ENCODE results near the gene OTUD1.

The OTUD1 gene

DNA sequence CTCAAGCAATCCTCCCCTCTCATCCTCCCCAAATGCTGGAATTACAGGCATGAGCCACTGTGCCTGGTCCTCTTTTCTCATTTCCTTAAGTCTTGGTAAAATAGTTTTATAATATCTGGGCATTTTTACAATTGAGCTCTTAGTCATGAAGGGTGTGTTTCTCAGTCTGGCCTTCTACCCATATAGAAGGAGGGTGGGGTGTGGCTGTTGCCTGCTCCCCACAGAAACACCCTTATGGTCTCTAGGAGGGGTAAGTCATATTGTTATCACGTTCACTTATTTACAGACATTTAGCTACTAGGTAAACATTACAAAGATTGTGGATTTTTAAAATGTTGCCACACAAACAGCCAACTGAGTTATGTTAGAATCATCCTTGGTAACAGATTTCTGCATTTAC is 6.7 kb upstream of the OTUD1 start:
- DNase-seq: peak; percentile 68

DNA sequence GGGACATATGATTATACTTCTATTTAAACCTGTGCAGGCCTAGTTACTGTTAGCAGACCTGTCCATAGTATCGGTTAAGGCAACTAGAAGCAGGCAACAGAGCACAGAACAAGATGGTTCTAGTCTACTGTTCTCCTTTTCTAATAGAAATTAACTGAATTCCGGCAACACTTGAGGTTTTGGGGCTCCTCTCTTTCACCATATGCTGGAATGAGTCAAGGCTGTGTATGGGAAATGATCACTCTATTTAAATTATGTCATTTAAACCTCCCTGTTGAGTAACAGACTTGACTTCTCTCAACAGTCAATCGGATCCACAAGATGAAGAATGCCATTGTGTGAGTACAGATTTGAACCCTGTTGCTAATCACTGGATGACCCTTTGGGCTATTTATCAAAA is 6.2 kb upstream of the OTUD1 start:
- peak; percentile 92 for DNase-seq

DNA sequence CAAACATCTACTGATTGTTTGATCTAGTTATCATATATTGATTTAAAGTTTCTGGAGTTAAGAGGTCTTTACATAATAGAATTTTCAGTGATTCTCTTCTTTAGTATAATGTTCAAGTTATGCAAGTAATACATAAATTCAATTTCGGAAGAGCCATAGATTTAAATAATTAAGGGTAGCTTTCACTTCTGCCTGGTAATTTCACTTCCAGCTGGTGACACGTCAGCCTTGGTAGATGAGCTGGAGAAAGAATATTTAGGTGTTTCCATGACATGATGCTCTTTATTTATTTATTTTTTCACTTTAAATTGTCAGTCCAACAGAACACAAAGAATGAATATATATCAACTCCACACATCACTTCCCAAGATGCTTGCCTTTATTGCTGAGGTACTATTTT is 5.2 kb upstream of the OTUD1 start:
- peak; percentile 79 for DNase-seq

DNA sequence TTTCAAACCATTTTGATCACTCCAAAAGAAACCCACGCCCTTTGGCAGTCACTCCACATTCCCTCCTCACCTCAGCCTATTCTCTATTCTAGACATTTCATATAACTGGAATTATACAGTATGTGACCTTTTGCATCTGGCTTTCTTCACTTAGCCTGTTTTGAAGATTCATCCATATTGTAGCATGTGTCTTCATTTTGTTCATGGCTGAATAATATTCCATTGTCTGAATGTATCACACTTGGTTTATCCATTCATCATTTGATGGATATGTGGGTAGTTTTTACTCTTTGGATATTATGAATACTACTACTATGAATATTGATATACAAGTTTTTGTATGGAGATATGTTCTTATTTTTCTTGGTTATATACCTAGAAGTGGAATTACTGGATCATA is 3.5 kb upstream of the OTUD1 start:
- no peak for DNase-seq

DNA sequence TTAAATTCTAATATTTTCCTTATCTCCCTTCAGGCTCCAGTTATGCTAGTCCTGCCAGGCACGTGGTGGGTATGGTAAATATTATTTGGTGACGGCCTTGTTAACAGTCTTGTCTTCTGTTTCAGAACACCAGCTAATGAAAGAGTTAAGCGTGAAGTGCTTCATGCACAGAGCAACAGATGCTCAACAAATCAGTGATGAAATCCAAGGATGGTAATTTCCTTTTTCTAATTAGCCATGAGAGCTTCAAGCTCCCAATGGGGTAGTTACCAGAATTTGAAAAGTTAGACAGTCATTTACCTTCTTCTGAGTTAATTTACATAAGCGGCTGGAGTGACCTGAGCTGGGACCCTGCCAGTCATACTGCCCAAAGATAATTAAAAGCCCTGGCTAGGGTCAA is 1.9 kb upstream of the OTUD1 start:
- DNase-seq: no peak

DNA sequence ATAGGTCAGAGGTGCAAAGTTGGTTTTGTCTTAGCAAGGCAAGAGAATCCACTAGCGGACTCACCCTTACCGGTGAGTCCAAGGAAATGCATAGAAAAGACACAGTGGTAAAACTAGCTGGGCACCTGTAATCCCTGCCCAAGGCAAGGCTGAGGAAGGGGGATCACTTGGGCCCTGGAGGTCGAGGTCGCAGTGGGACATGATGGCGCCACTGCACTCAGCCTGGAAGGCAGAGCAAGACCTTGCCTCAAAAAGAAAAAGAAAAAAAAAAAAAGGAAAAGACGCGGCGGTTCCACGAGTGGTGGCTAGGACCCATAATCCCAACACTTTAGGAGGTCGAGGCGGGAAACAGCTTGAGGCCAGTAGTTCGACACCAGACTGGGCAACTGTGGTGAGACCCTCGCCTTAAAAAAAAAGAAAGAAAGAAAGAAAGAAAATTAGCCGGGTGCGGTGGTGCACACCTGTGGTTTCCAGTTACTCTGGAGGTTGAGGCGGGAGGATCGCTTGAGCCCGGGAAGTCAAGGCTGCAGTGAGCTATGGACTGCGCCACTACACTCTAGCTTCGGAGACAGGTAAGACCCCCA is 820 bp upstream of the OTUD1 start:
- no peak for DNase-seq

DNA sequence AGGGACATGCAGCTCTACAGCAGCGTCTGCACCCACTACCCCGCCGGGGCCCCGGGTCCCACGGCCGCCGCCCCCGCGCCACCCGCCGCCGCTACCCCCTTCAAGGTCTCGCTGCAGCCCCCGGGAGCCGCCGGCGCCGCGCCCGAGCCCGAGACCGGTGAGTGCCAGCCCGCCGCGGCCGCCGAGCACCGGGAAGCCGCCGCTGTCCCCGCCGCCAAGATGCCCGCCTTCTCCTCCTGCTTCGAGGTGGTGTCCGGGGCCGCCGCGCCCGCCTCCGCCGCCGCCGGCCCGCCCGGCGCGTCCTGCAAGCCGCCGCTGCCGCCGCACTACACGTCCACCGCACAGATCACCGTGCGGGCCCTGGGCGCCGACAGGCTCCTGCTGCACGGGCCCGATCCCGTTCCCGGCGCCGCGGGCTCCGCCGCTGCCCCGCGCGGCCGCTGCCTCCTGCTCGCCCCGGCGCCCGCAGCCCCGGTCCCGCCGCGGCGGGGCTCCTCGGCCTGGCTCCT is 631 bp downstream of the OTUD1 start:
- DNase-seq: peak; percentile 42

DNA sequence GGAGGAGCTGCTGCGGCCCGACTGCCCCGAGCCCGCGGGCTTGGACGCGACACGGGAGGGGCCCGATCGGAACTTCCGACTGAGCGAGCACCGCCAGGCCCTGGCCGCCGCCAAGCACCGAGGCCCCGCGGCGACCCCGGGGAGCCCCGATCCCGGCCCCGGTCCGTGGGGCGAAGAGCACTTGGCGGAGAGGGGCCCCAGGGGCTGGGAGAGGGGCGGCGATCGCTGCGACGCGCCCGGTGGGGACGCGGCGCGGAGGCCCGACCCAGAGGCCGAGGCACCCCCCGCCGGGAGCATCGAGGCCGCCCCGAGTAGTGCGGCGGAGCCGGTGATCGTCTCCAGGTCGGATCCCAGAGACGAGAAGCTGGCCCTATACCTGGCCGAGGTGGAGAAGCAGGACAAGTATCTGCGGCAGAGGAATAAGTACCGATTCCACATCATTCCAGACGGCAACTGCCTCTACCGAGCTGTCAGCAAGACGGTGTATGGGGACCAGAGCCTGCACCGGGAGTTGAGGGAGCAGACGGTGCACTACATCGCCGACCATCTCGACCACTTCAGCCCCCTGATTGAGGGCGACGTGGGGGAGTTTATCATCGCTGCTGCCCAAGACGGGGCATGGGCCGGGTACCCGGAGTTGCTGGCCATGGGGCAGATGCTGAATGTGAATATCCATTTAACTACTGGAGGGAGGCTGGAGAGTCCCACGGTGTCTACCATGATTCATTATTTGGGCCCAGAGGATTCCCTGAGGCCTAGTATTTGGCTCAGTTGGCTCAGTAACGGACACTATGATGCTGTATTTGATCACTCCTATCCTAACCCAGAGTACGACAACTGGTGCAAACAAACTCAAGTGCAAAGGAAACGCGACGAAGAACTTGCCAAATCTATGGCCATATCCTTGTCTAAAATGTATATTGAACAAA is 1.4 kb downstream of the OTUD1 start:
- peak; percentile 37 for DNase-seq

DNA sequence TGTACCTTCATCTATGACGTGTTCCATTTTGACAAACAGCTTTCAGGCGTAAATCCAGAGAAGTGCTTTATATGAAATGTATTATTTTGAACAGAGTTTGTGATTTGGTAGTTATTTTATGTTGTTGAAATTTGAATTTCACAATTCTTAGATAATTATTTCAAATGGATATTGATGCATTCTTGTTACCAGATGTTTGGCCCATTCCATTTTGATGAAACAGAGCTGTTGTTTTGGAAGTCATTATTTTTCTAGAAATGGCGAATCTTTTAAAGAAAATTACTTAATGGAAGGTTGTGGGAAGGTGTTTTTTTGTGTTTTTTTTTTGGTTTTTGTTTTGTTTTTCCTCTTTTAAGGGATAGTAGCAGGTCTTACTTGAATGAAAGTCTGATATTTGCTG is 2.4 kb downstream of the OTUD1 start:
- no peak for DNase-seq

DNA sequence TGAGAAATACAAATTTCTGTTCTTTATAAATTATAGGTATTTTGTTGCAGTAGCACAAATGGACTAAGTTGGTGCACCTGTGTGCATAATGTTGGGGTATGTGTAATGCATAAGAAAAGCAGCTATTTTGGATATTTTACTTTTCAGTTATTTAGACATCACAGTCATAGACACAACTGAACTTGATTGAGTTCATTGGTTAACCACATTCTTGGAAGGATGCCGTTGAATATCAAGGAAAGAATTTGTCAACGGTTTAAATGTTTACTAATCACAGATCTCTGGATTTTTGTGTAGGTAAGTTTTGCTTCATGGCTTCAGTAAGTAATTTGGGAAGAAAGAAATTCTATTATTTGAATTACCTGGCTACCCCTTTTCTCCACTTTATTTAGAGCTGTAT is 4.1 kb downstream of the OTUD1 start:
- DNase-seq: no peak

DNA sequence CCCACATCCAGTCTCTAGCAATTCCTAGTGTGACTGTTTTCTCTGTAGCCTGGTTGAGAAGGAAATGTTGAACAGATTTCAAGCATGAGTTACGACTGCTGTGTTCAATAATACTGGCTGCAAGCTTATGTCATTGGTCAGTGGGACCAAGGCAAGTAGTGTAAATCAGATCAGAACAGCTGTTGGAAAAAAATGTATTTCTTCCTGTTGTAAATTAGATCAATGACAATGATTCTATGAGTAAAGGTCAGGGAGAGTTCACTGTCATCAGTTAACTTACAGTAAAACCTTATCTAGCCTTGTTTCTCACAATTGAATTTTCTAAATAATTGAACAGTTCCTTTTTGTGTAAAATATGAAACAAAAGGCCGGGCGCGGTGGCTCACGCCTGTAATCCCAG is 6.7 kb downstream of the OTUD1 start:
- DNase-seq: no peak

DNA sequence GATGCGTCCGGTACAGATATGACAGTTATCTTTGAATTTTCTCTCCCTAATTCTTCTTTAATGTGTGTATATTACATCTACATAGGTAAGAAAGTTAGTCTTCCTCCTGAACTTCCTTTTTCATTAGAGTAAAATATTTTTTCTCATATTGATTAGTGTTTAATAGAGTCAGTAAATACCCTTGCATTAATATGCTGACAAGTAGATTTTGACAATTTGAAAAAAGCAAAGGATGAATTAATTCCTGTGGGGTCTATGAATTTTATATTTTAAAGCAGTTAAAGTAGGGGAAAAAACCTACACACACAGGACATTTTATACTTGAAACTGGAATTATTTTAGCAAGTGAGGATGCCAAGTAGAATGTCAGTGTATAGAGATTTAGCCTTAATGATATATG is 9.4 kb downstream of the OTUD1 start:
- DNase-seq: no peak

DNA sequence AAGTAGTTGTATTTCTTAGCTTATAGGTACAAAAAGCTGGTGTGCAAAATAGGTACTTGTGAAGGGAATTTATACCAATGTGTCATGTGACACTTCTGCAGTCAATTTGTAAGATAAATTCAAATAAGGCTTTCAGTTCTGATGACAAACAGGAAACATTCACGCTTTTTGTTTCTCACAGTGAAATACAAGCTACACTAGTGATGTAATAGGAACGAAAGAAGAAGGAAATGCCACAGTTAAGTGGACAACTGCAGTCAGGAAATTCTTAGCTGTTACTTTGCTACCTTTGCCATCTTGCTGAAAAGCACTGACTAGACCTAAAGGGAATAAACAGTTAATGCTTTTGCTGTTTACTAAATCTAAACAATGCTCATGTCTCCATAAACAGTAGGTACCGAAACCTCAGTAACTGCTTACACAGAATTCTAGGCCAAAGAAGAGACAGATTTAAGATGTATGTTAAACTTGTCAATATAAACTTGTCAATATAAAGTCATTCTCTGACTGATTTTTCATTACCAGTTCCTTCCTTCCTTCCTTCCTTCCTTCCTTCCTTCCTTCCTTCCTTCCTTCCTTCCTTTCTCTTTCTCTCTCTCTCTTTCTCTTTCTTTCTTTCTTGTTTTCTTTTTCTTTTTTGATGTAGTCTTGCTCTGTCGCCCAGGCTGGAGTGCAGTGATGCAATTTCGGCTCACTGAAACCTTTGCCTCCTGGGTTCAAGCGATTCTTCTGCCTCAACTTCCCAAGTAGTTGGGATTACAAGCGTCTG is 10.1 kb downstream of the OTUD1 start:
- DNase-seq: peak; percentile 78

DNA sequence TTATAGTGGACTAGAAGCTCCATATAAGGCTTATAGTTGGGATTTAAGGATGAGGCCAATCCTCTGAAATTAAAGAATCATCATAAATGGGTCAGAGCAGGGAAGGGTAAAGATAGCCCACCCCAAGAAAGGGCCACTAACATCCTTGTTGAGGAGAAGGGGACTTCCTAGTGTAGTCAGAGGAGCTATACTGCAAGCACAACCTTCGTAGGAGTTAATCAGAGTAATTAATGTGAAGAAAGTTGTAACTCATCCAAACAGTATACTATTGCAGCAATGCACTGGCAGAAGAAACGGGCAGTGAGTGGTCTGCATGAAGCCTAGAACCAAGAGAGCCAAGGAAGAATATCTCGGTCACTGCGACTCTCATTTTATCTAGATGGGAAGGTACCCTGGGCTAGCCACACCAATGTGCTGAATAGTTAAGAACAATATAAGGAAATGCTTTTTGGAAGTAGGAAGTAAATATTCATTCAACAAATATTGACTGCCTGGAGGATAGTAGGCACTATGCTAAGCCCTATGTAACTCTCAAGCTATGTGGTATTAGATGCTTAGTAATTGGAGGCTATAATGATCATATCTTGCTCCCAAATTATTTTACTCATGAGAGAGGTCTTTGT is 13.3 kb downstream of the OTUD1 start:
- no peak for DNase-seq

DNA sequence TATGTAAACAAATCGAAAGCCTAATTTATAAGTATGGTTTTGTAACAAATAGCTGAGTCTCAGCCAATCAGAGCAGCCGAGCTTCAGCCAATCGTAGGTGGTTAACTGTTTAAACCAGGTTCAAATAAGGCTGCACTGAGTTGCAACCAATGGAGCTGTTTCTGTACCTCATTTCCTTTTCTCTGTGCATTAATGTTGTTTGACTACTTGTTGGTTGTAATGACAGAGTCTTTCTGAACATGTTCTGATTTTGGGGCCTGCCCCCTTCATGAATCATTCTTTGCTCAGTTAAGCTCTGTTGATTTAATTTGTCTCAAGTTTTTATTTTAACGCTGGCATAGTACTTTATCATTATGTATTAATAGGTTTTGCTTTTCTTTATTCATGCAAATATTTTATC is 14.6 kb downstream of the OTUD1 start:
- DNase-seq: no peak

DNA sequence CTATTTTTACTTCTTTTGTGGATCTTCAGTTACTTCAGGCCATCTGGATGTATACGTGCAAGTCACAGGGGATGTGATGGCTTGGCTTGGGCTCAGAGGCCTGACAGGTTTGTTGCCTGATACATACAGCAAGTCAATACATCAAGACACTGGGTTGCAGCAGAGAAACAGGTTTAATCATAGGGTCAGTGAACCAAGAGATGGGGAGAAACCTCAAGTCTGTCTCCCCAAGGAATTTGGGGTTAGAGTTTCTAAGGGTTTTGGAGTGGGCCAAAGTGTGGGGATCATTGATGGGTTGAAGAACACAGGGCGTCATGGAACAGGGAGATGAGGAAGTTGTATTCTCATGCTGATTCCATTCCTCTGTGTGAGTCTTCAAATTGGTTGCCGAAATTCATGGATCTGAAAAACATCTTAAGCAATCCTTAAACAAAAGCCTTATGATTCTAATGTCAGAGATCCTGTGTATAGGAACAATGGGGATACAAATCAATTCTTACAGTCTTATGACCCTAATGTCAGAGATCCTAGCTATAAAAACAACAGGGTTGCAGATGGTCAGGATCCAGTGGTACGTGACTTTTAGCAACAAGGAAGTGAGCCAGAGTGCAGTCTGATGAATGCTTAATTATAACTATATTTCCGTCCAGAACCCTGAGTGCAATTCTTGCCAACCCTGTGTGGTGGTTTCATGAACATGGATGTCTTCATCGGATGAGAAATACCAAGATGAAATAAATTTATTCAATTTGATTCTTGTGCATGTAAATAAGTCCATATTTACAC is 18.9 kb downstream of the OTUD1 start:
- DNase-seq: no peak

DNA sequence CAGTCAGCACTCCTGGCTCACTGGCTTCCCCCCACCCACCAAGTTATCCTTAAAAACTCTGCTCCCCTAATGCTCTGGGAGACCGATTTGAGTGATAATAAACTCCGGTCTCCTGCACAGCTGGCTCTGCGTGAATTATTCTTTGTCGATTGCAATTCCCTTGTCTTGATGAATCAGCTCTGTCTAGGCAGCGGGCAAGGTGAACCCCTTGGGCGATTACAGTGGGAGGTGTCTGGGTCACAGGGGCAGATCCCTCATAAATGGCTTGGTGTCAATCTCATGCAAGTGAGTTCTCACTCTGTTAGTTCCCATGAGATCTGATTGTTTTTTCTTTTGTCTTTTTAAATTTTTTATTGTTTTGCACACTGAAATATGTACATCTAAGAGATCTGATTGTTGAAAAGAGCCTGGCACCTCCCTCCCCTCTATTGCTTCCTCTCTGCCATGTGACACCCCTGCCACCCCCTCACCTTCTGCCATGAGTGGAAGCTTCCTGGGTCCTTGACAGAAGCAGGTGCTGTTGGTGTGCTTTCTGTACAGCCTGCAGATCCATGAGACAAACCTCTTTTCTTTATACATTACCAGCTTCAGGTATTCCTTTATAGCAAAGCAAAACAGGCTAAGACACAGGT is 20.5 kb downstream of the OTUD1 start:
- no peak for DNase-seq

DNA sequence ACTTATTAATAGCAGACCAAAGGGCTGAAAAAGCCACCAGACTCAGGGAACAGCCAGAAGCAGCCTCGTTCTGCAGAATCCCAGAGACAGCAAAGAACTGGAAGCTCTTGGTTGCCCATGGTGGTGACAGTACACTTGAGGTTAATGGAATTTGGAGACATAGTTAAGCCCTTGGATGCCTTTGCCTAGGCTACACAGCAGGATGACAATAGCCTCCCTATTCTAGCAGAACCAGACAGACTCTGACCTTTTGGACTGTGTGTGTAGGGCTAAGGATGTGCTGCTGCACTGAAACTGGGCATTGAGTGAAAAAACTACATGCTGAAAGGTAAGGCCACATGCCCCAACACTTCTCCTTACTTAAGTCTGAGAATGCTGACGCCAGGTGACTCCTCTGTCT is 22.7 kb downstream of the OTUD1 start:
- DNase-seq: no peak

DNA sequence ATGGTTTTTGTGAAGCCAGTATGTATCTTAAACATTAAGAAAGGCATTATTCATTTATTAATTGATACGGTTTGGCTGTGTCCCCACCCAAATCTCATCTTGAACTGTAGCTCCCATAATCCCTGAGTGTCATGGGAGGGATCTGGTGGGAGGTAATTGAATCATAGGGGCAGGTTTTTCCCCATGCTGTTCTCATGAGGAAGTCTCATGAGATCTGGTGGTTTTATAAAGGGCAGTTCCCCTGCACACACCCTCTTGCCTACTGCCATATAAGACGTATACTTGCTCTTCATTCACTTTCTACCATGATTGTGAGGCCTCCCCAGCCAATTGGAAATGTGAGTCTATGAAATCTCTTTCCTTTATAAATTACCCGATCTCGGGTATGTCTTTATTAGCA is 28.1 kb downstream of the OTUD1 start:
- DNase-seq: peak; percentile 26

DNA sequence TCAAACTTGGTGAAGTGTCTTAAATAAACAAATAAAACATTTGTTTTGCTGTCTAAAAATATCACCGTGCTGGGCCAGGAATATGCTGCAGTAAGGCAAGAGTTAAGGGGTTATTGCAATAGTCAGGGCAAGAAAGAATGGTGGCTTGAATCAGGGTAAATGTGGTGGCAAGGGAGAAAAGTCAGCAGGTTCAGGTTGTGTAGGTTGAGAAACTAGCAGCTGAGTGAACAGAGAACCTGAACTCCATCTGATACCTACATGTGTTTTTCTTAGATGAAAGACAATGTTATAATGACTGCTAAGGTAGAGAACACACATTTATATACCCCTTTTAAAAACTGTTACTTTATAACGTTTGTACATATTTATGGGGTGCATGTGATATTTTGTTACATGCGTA is 28.7 kb downstream of the OTUD1 start:
- no peak for DNase-seq

DNA sequence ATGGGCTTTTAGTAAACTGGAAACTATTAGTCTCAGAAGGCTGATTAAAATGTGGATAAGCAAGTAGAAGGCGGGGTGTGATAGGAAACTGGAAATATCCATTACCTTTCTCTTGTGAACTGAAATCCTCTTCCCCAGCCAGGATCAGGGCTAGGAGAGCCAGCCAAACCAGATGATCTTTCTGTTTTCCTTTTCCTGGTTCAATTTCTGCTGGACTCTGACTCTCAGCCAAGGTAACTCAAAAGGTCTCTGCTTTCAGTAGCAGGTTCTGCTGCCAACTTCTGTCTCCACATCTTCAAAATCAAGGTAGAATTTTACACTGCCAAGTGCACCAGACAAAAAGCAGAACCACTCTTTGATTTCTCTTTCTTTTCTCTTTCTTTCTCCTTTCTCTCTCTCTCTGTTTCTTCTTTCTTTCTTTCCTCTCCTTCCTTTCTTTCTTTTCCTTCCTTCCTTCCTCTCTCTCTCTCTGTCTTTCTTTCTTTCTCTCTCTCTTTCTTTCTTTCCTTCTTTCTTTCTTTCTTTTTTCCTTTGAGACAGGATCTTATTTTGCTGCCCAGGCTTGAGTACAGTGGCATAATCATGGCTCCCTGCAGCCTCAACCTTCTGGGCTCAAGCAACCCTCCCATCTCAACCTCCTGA is 30.8 kb downstream of the OTUD1 start:
- no peak for DNase-seq

Measured in suppressor macrophage treated with lipopolysaccharide for 4 hours (primary cell).